PC-3 (cell line): ENCODE results near the gene HNMT.
"Not testable (repeated sequence)": the region's sequence is repeated elsewhere in the genome, so short reads cannot be mapped to it uniquely, and the experiment has no call there.

Experiments
- CTCF ChIP-seq: fragments of 300-600 bp; sonication (generic); conservative IDR thresholded peaks from 2 replicates; pipeline ENCODE4 v1.5.1; 2017; ENCODE audit warnings: antibody characterized with exemption, low read depth, mild to moderate bottlenecking, low read length
- EZH2 ChIP-seq: fragments of 300-600 bp; sonication (generic); IDR thresholded peaks from one replicate; pipeline ENCODE4 v1.6.1; 2017; ENCODE audit warnings: antibody characterized with exemption, mild to moderate bottlenecking, low read length; ENCODE audit not compliant: unreplicated experiment
- EZH2phosphoT487 ChIP-seq: fragments of 300-600 bp; sonication (generic); IDR thresholded peaks from 2 replicates; pipeline ENCODE4 v1.6.1; 2018; ENCODE audit warnings: mild to moderate bottlenecking, antibody characterized with exemption, low read length, borderline replicate concordance

GRCh38 chr2:137922171-137922570 lies 42.1 kb upstream of the HNMT start:
- not testable (repeated sequence) for TF ChIP-seq EZH2phosphoT487, CTCF, EZH2
